ENCODE data around the gene CNTROB.
"Not testable (repeated sequence)": the region's sequence is repeated elsewhere in the genome, so short reads cannot be mapped to it uniquely, and the experiment has no call there.

- TF ChIP-seq ATF2 (CRISPR knock-in tag; IDR thresholded peaks at IDR 0.05; ENCODE audit: borderline replicate concordance, low read depth); CREB1 (CRISPR knock-in tag; IDR thresholded peaks at IDR 0.05); CTCF (IDR thresholded peaks at IDR 0.05); GABPB1 (CRISPR knock-in tag; IDR thresholded peaks at IDR 0.05); ELF4 (CRISPR knock-in tag; IDR thresholded peaks at IDR 0.05; ENCODE audit: low read depth); MAX (CRISPR knock-in tag; IDR thresholded peaks at IDR 0.05); NFYB (CRISPR knock-in tag; conservative IDR thresholded peaks at IDR 0.05; ENCODE audit: low read depth); SMAD3 (CRISPR knock-in tag; IDR thresholded peaks at IDR 0.05; ENCODE audit: borderline replicate concordance); ATF1 (CRISPR knock-in tag; IDR thresholded peaks at IDR 0.05); ZNF121 (CRISPR knock-in tag; IDR thresholded peaks at IDR 0.05); ZNF423 (CRISPR knock-in tag; IDR thresholded peaks at IDR 0.05); NR1H2 (CRISPR knock-in tag; IDR thresholded peaks at IDR 0.05); NR3C1 (CRISPR knock-in tag; conservative IDR thresholded peaks at IDR 0.05; ENCODE audit: low read depth); JUN (CRISPR knock-in tag; IDR thresholded peaks at IDR 0.05): not testable (repeated sequence)
Observed at GRCh38 chr17:7953266-7953665, 21.3 kb downstream of the CNTROB start.
